ENCODE results near the gene SNRPA1. TPM values are rescaled to one million over a fixed set of nuclear protein-coding genes. Genes with fewer than 3 reads are reported as not detected.

SNRPA1 gene
- total RNA-seq, 4 donors from 2014 or later: 28.4 to 50.6 (median 40.0) TPM

DNA sequence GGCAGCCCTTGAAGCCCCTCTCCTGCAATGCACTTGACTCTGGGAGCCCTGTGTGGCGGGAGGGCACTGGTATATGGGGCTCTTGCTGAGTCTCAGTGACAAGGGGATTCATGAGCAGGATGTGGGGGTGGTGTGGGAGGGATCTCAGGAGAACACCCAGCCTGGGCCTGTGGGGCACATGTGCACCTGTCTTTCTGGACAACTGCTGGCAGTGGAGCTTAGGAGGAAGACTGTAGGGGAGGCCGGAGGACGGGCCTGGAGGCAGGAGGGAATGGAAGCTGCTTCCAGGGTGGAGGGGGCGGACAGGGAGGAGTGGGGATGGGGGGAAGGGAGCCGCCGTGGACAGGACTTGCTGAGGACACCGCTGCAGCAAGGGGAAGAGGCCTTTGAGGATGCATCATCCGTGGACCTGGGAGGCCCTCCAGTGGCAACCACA, 10.8 kb upstream of the SNRPA1 start:
- Histone ChIP-seq H3K27me3 (peaks cover 0 to 11% of the 10 kb centered on the region in 2 donors), H3K36me3 (no peaks in the 10 kb centered on the region), H3K4me3 (no peak overlapping the region), H3K9me3 (no peaks in the 10 kb centered on the region), H3K27ac (no peak overlapping the region), H3K4me1 (no peaks in the 10 kb centered on the region)
- DNase-seq (ENCODE audit: low spot score in 2 of 2): no peak
- WGBS, 2 donors: 78 to 81% methylated on average over 8 of the region's 8 CpGs
- TF ChIP-seq EP300 (IDR thresholded peaks at IDR 0.05) (no peak), POLR2A (IDR thresholded peaks at IDR 0.05) (no peak)
- TF ChIP-seq, protein P1, sequence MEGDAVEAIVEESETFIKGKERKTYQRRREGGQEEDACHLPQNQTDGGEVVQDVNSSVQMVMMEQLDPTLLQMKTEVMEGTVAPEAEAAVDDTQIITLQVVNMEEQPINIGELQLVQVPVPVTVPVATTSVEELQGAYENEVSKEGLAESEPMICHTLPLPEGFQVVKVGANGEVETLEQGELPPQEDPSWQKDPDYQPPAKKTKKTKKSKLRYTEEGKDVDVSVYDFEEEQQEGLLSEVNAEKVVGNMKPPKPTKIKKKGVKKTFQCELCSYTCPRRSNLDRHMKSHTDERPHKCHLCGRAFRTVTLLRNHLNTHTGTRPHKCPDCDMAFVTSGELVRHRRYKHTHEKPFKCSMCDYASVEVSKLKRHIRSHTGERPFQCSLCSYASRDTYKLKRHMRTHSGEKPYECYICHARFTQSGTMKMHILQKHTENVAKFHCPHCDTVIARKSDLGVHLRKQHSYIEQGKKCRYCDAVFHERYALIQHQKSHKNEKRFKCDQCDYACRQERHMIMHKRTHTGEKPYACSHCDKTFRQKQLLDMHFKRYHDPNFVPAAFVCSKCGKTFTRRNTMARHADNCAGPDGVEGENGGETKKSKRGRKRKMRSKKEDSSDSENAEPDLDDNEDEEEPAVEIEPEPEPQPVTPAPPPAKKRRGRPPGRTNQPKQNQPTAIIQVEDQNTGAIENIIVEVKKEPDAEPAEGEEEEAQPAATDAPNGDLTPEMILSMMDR (IDR thresholded peaks at IDR 0.05): no peak

DNA sequence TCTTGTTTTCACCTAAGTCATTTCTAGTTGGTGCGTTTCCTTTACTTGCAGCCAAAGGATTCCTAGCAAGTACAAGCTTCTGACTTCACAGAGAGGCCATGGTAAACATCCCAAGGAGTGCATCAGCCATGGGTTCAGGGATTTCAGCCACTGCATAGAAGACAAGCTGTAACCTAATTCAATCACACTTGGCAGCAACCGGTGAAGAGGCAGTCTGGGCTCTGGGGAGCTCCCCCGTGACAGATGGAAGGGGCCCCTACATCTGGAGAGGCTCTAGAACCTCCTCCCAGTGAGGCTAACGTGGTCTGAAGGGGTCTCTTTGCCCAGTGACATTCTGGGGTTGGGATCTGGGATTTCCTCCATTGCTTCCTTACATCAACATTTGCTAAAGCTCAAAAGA, 8.4 kb upstream of the SNRPA1 start:
- Histone ChIP-seq H3K4me1 (peaks cover 0 to 4% (median 0%) of the 10 kb centered on the region in 4 donors), H3K9me3 (no peaks in the 10 kb centered on the region), H3K27ac (no peak overlapping the region), H3K27me3 (no peaks in the 10 kb centered on the region), H3K36me3 (no peaks in the 10 kb centered on the region), H3K4me3 (no peak overlapping the region)
- TF ChIP-seq EP300 (IDR thresholded peaks at IDR 0.05): no peak
- TF ChIP-seq, protein P1 (IDR thresholded peaks at IDR 0.05): no peak
- no peak for TF ChIP-seq POLR2A (IDR thresholded peaks at IDR 0.05)
- WGBS, 2 donors: 56 to 65% methylated on average over 4 of the region's 4 CpGs
- DNase-seq (ENCODE audit: low spot score in 2 of 2): no peak

DNA sequence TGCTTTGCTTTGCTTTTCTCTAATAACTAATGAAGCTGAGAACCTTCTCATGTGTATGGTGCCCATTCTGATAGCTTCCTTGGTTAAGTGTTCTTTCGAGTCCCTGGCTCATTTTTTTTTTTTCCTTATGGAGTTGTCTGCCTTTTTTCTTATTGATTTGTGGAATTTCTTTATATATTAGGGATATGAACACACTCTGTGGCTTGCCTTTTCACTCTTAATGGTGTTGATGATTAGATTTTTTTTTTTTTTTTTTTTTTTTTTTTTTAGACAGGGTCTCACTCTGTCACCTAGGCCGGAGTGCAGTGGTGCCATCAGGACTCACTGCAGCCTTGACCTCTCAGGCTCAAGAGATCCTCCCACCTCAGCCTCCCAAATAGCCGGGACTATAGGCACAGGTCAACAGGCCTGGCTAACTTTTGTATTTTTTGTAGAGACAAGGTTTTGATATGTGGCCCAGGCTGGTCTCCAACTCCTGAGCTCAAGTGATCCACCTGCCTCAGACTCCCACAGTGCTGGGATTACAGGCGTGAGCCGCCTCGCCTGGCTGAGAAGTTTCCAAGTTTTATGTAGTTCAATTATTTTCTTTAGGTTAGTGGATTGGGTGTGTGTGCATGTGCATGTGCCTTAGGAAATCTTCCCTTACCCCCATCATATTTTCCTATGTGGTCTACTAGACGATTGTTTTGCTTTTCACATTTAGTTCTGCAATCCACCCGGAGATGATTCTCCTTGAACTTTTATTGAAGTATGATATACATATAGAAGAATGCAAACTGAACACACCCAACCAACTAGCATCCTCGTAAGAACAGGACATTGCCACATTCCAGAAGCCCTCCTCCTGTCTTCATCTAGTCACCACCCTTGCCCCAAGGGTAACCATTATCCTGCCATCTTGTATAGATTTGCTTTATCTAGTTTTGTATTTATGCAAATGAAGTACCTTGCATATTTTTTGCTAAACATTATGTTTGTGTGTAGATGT, 1.7 kb upstream of the SNRPA1 start:
- no peak overlapping the region for H3K4me3 ChIP-seq
- WGBS, 2 donors: 69 to 71% methylated on average over 9 of the region's 9 CpGs
- DNase-seq (ENCODE audit: low spot score in 2 of 2): no peak
- no peaks in the 10 kb centered on the region for H3K9me3 ChIP-seq
- TF ChIP-seq, protein P1 (IDR thresholded peaks at IDR 0.05): no peak
- peaks cover 0 to 38% (median 19%) of the 10 kb centered on the region in 4 donors for H3K4me1 ChIP-seq
- no peaks in the 10 kb centered on the region for H3K36me3 ChIP-seq
- H3K27me3 ChIP-seq: no peaks in the 10 kb centered on the region
- H3K27ac ChIP-seq: peak overlapping the region in 1 of 4 donors; percentile 77

DNA sequence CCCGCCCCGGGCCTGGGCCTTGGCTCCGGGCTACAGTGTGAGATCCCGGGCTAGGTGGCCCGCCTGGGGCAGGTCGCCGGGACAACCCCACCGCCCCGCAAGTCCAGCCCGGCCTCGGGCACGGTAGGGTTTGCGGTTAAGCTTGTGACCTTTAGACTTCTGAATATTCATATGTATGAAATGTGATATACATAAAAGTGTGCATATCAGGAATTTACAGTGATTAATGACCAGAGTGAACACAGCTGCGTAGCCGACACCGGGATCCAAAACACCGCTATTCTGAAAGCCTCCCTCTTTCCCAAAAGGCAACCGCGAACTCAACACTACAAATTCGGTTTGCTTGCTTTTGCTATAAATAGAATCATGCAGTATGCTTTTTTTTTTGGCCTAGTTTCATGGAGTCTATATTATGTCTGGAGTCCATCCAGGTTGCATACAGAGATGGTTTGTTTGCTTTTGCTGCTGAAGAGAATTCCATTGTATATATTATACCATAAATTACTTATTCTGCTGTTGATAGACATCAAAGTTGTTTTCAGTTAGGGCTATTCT, 636 bp upstream of the SNRPA1 start:
- H3K4me3 ChIP-seq: peak overlapping the region; percentile 95 to 99 (median 97)
- no peaks in the 10 kb centered on the region for H3K9me3 ChIP-seq
- WGBS, 2 donors: 2 to 3% methylated on average over 16 to 19 of the region's 20 CpGs
- H3K27me3 ChIP-seq: no peaks in the 10 kb centered on the region
- peak overlapping the region; percentile 77 to 98 (median 92) for H3K27ac ChIP-seq
- H3K4me1 ChIP-seq: peaks cover 0 to 47% (median 19%) of the 10 kb centered on the region in 4 donors
- TF ChIP-seq POLR2A (IDR thresholded peaks at IDR 0.05) (no peak), EP300 (IDR thresholded peaks at IDR 0.05) (no peak)
- TF ChIP-seq, protein P1 (IDR thresholded peaks at IDR 0.05): no peak
- DNase-seq (ENCODE audit: low spot score in 2 of 2): no peak
- peaks cover 0 to 9% (median 0%) of the 10 kb centered on the region in 3 donors for H3K36me3 ChIP-seq

DNA sequence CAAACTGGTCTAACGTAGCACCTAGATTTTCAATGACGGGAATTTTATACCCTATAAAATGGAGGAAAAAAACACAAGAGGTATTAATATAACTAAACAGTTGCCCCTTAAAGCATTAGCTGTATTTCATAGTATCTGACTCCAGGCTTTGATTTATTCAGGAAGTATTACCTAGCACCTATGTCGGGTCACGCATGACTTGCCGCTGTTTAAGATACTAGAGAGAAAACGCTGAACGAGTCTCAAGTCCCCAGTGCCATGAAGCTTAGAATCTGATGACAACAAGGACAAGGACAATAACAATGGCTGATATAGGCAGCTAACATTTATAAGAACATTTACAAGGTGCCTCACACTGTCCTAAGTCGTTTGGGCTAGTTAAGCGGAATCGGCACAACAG, 1.9 kb downstream of the SNRPA1 start:
- Histone ChIP-seq H3K27ac (peak overlapping the region in 1 of 4 donors; percentile 98), H3K36me3 (peaks cover 0 to 30% (median 0%) of the 10 kb centered on the region in 3 donors), H3K9me3 (no peaks in the 10 kb centered on the region), H3K27me3 (no peaks in the 10 kb centered on the region), H3K4me3 (peak overlapping the region in 2 of 4 donors; percentile 97 to 99), H3K4me1 (peaks cover 0 to 53% (median 19%) of the 10 kb centered on the region in 4 donors)
- no peak for DNase-seq (ENCODE audit: low spot score in 2 of 2)
- TF ChIP-seq, protein P1 (IDR thresholded peaks at IDR 0.05): no peak
- no peak for TF ChIP-seq EP300 (IDR thresholded peaks at IDR 0.05)
- no peak for TF ChIP-seq POLR2A (IDR thresholded peaks at IDR 0.05)
- WGBS, 2 donors: 73 to 79% methylated on average over 10 of the region's 10 CpGs
